DMS53 treated with DMSO at 0.1 percent for 48 hours (cell line): ENCODE data around the gene HECW1.
"Not testable (repeated sequence)": the region's sequence is repeated elsewhere in the genome, so short reads cannot be mapped to it uniquely, and the experiment has no call there.

ENCODE experiments used
- DNase-seq: peaks from one replicate; lab custom pipeline; 2025; ENCODE audit not compliant: unreplicated experiment; lab: John Stamatoyannopoulos, UW

Gene HECW1

GRCh38 chr7:43345696-43346095 lies 233.2 kb downstream of the HECW1 start:
- DNase-seq, result not testable (repeated sequence)

GRCh38 chr7:43351683-43352082 lies 239.2 kb downstream of the HECW1 start:
- no peak for DNase-seq

- DNase-seq, result no peak
Measured at GRCh38 chr7:43353902-43354301, 241.5 kb downstream of the HECW1 start.

- DNase-seq, result peak; percentile 78
Measured at GRCh38 chr7:43362652-43363034, 250.2 kb downstream of the HECW1 start.

- DNase-seq, result peak; percentile 77
Measured at GRCh38 chr7:43363035-43363791, 250.8 kb downstream of the HECW1 start.

- DNase-seq, result no peak
Measured at GRCh38 chr7:43364391-43364790, 251.9 kb downstream of the HECW1 start.

GRCh38 chr7:43372676-43373355 lies 260.4 kb downstream of the HECW1 start:
- DNase-seq, result no peak

- no peak for DNase-seq
Measured at GRCh38 chr7:43377196-43377960, 264.9 kb downstream of the HECW1 start.

GRCh38 chr7:43379210-43379609 lies 266.8 kb downstream of the HECW1 start:
- no peak for DNase-seq

- DNase-seq, result no peak
Measured at GRCh38 chr7:43384616-43385308, 272.3 kb downstream of the HECW1 start.

GRCh38 chr7:43385309-43385680 lies 272.8 kb downstream of the HECW1 start:
- DNase-seq, result no peak

- no peak for DNase-seq
Measured at GRCh38 chr7:43385856-43386255, 273.4 kb downstream of the HECW1 start.

GRCh38 chr7:43387932-43388331 lies 275.5 kb downstream of the HECW1 start:
- DNase-seq, result no peak

GRCh38 chr7:43390576-43390975 lies 278.1 kb downstream of the HECW1 start:
- no peak for DNase-seq

- DNase-seq, result no peak
Measured at GRCh38 chr7:43391518-43391917, 279.1 kb downstream of the HECW1 start.

- no peak for DNase-seq
Measured at GRCh38 chr7:43392638-43393330, 280.3 kb downstream of the HECW1 start.

- DNase-seq, result no peak
Measured at GRCh38 chr7:43394441-43395130, 282.1 kb downstream of the HECW1 start.

- DNase-seq, result no peak
Measured at GRCh38 chr7:43395351-43395750, 282.9 kb downstream of the HECW1 start.

GRCh38 chr7:43396187-43396740 lies 283.8 kb downstream of the HECW1 start:
- no peak for DNase-seq

- DNase-seq, result no peak
Measured at GRCh38 chr7:43398831-43399230, 286.4 kb downstream of the HECW1 start.
